HepG2 (cell line): Measurements from ENCODE around the gene MYO7B. TPM values are rescaled to one million over a fixed set of nuclear protein-coding genes. Genes with fewer than 3 reads are reported as not detected.
A peak's percentile ranks its signal among the peaks of the same experiment; 100 is the strongest.

ENCODE experiments used
- ATM ChIP-seq: fragments of 450-650 bp; IDR thresholded peaks from 2 replicates; pipeline ENCODE4 v1.7.1; 2017; ENCODE audit warnings: mild to moderate bottlenecking, borderline replicate concordance
- BORCS8-MEF2B ChIP-seq: sonication (generic); formaldehyde crosslinking; IDR thresholded peaks from 2 replicates; pipeline ENCODE4 v1.8.0; 2022; ENCODE audit warnings: mild to moderate bottlenecking, missing genetic modification reagents
- CENPT ChIP-seq: sonication (generic); formaldehyde crosslinking; IDR thresholded peaks from 2 replicates; pipeline ENCODE4 v1.8.0; 2022; ENCODE audit warnings: low read depth, mild to moderate bottlenecking, moderate library complexity, missing genetic modification reagents
- CREB1 ChIP-seq, 2 experiments: fragments of 450-650 bp in 1 of 2; IDR thresholded peaks; 2 replicates each; pipeline ENCODE4 v1.6.1; 2016 to 2017; ENCODE audit warnings: control low read depth in 1 of 2, mild to moderate bottlenecking in 1 of 2, missing compliant biosample characterization in 1 of 2, missing genetic modification characterization in 1 of 2
- ISX ChIP-seq: sonication (generic); formaldehyde crosslinking; conservative IDR thresholded peaks from 2 replicates; pipeline ENCODE4 v1.5.0; 2020; ENCODE audit warnings: missing genetic modification reagents
- JUNB ChIP-seq: sonication (generic); formaldehyde crosslinking; IDR thresholded peaks from 2 replicates; pipeline ENCODE4 v1.8.0; 2022; ENCODE audit warnings: missing genetic modification reagents, mild to moderate bottlenecking, borderline replicate concordance
- KDM1A ChIP-seq: IDR thresholded peaks from 2 replicates; pipeline ENCODE4 v1.6.1; 2016; ENCODE audit warnings: missing compliant biosample characterization
- MTF2 ChIP-seq: sonication (generic); formaldehyde crosslinking; IDR thresholded peaks from 2 replicates; pipeline ENCODE4 v1.5.0; 2020; ENCODE audit warnings: missing genetic modification reagents, borderline replicate concordance
- NR2F1 ChIP-seq, 2 experiments: fragments of 450-650 bp in 1 of 2; formaldehyde crosslinking in 1 of 2; IDR thresholded peaks; 2 replicates each; pipeline versions ENCODE4 v1.5.0 to v1.6.1; 2016 to 2020; ENCODE audit warnings: mild to moderate bottlenecking in 1 of 2, missing compliant biosample characterization in 1 of 2, missing genetic modification reagents in 1 of 2, moderate library complexity in 1 of 2
- PHF21A ChIP-seq: sonication (generic); formaldehyde crosslinking; IDR thresholded peaks from 2 replicates; pipeline ENCODE4 v1.5.0; 2020; ENCODE audit warnings: mild to moderate bottlenecking, missing genetic modification reagents
- SATB2 ChIP-seq: sonication (generic); formaldehyde crosslinking; IDR thresholded peaks from 2 replicates; pipeline ENCODE4 v1.5.0; 2020; ENCODE audit warnings: missing genetic modification reagents
- STAT5B ChIP-seq: sonication (generic); formaldehyde crosslinking; IDR thresholded peaks from 2 replicates; pipeline ENCODE4 v1.4.0; 2020; ENCODE audit warnings: missing genetic modification reagents
- ZNF263 ChIP-seq: sonication (generic); formaldehyde crosslinking; IDR thresholded peaks from 2 replicates; pipeline ENCODE4 v1.4.0; 2020; ENCODE audit warnings: missing genetic modification reagents
- ZNF430 ChIP-seq: sonication (generic); formaldehyde crosslinking; IDR thresholded peaks from 2 replicates; pipeline ENCODE4 v1.9.0; 2021; ENCODE audit warnings: mild to moderate bottlenecking, missing genetic modification reagents
- ZNF75D ChIP-seq: sonication (generic); formaldehyde crosslinking; IDR thresholded peaks from 2 replicates; pipeline ENCODE4 v1.8.1; 2023; ENCODE audit warnings: missing genetic modification reagents, mild to moderate bottlenecking, borderline replicate concordance
- ZNF781 ChIP-seq: sonication (generic); formaldehyde crosslinking; IDR thresholded peaks from 2 replicates; pipeline ENCODE4 v1.5.1; 2020; ENCODE audit warnings: borderline replicate concordance, mild to moderate bottlenecking, missing genetic modification reagents; ENCODE audit errors: not compliant biosample characterization
- ZUFSP ChIP-seq: sonication (generic); formaldehyde crosslinking; IDR thresholded peaks from 2 replicates; pipeline ENCODE4 v1.9.0; 2021; ENCODE audit warnings: missing genetic modification reagents, mild to moderate bottlenecking, borderline replicate concordance
- polyA plus RNA-seq, 8 experiments: library from polyadenylated mRNA; depleted of rRNA in 3 of 8; stranded (reverse) in 7 of 8; unstranded in 1 of 8; fragments of >200 nt; fragmentation: Illumina TruSeq in 4 of 8; extraction: Trizol in 4 of 8; gene quantifications; 2 replicates each; pipeline versions ENCODE4 v1.2.1 to v1.2.3, GENCODE V29; 2011 to 2016; ENCODE audit warnings: low read depth in 4 of 8, missing spikeins in 1 of 8, mixed read lengths in 1 of 8; ENCODE audit not compliant: insufficient read depth in 1 of 8
- total RNA-seq, 5 experiments: library from RNA; depleted of rRNA; stranded (reverse); fragments of >200 nt; fragmentation: Illumina TruSeq; extraction: Trizol; gene quantifications; 2 replicates each; pipeline ENCODE4 v1.2.3, GENCODE V29; 2016; ENCODE audit warnings: low read depth in 1 of 5
- TF ChIP-seq, protein P1 (sequence below): sonication (generic); formaldehyde crosslinking; IDR thresholded peaks from 2 replicates; pipeline ENCODE4 v1.5.0; 2020; ENCODE audit warnings: mild to moderate bottlenecking, missing genetic modification reagents
- TF ChIP-seq, protein P2 (sequence below): sonication (generic); formaldehyde crosslinking; IDR thresholded peaks from 2 replicates; pipeline ENCODE4 v1.5.1; 2020; ENCODE audit warnings: mild to moderate bottlenecking, missing genetic modification reagents, moderate library complexity
- TF ChIP-seq, protein P3 (sequence below): sonication (generic); formaldehyde crosslinking; IDR thresholded peaks from 2 replicates; pipeline ENCODE4 v1.5.1; 2020; ENCODE audit warnings: mild to moderate bottlenecking, missing genetic modification reagents, borderline replicate concordance

MYO7B gene
- total and polyA plus RNA-seq, 2 of the 13 experiments (the other 11 are each of a cell fraction or from before 2014, with no cell fraction given) = not detected

DNA sequence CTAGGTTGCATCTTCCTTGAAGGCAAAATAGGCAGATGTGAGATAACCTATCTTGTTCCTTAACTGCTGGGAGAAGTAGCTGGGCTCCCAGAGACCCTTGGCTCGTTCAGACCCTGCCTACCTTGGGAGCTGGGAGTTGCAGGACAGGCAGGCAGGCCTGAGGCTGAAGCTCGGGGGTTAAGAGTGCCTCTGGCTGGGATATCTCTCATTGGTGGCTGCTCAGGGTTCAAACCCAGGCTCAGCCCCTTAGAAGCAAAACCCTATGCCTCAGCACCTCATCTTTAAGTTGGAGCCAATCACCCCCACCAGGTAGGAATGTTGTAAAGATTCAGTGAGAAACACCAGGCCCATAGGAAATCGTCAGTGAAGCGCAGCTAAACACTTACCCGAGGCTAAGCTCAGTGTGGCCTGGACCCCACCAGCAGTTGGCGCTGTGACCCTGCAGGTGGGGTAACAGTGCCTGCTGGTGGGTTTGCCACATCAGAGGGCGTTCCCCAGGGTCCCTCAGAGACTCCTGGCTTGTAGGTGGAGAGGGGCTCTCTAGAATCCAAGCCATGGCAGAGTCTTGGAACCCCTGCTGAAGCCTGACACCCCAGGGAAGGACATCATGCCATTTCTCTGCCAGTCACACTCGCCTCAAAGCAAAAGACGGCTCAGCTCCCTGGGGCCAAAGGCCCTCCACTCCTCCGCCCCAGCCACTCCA is 55.9 kb downstream of the MYO7B start (continued):
- TF ChIP-seq SATB2 (CRISPR knock-in tag) (no peak), BORCS8-MEF2B (CRISPR knock-in tag) (peak; percentile 75), NR2F1 (CRISPR knock-in tag; IDR thresholded peaks at IDR 0.05) (no peak), ATM (no peak), PHF21A (CRISPR knock-in tag) (peak; percentile 56; the same call in 1 of the 2 replicates), KDM1A (no peak), ZNF75D (no peak), MTF2 (CRISPR knock-in tag) (peak; percentile 90), ISX (CRISPR knock-in tag) (no peak), ZNF263 (0 out of 2 replicates have a peak, but pooled peaks have one; percentile 14), ZNF430 (CRISPR knock-in tag) (no peak), CENPT (CRISPR knock-in tag) (no peak), STAT5B (no peak), ZUFSP (CRISPR knock-in tag) (no peak), CREB1 (IDR thresholded peaks at IDR 0.05) (no peak), CREB1 (CRISPR knock-in tag; IDR thresholded peaks at IDR 0.05) (no peak), JUNB (CRISPR knock-in tag) (no peak), ZNF781 (CRISPR knock-in tag) (no peak)
- TF ChIP-seq, protein P1, sequence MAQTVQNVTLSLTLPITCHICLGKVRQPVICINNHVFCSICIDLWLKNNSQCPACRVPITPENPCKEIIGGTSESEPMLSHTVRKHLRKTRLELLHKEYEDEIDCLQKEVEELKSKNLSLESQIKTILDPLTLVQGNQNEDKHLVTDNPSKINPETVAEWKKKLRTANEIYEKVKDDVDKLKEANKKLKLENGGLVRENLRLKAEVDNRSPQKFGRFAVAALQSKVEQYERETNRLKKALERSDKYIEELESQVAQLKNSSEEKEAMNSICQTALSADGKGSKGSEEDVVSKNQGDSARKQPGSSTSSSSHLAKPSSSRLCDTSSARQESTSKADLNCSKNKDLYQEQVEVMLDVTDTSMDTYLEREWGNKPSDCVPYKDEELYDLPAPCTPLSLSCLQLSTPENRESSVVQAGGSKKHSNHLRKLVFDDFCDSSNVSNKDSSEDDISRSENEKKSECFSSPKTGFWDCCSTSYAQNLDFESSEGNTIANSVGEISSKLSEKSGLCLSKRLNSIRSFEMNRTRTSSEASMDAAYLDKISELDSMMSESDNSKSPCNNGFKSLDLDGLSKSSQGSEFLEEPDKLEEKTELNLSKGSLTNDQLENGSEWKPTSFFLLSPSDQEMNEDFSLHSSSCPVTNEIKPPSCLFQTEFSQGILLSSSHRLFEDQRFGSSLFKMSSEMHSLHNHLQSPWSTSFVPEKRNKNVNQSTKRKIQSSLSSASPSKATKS (CRISPR knock-in tag) = no peak
- TF ChIP-seq, protein P2, sequence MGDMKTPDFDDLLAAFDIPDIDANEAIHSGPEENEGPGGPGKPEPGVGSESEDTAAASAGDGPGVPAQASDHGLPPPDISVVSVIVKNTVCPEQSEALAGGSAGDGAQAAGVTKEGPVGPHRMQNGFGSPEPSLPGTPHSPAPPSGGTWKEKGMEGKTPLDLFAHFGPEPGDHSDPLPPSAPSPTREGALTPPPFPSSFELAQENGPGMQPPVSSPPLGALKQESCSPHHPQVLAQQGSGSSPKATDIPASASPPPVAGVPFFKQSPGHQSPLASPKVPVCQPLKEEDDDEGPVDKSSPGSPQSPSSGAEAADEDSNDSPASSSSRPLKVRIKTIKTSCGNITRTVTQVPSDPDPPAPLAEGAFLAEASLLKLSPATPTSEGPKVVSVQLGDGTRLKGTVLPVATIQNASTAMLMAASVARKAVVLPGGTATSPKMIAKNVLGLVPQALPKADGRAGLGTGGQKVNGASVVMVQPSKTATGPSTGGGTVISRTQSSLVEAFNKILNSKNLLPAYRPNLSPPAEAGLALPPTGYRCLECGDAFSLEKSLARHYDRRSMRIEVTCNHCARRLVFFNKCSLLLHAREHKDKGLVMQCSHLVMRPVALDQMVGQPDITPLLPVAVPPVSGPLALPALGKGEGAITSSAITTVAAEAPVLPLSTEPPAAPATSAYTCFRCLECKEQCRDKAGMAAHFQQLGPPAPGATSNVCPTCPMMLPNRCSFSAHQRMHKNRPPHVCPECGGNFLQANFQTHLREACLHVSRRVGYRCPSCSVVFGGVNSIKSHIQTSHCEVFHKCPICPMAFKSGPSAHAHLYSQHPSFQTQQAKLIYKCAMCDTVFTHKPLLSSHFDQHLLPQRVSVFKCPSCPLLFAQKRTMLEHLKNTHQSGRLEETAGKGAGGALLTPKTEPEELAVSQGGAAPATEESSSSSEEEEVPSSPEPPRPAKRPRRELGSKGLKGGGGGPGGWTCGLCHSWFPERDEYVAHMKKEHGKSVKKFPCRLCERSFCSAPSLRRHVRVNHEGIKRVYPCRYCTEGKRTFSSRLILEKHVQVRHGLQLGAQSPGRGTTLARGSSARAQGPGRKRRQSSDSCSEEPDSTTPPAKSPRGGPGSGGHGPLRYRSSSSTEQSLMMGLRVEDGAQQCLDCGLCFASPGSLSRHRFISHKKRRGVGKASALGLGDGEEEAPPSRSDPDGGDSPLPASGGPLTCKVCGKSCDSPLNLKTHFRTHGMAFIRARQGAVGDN (CRISPR knock-in tag) = peak; percentile 64
- TF ChIP-seq, protein P3, sequence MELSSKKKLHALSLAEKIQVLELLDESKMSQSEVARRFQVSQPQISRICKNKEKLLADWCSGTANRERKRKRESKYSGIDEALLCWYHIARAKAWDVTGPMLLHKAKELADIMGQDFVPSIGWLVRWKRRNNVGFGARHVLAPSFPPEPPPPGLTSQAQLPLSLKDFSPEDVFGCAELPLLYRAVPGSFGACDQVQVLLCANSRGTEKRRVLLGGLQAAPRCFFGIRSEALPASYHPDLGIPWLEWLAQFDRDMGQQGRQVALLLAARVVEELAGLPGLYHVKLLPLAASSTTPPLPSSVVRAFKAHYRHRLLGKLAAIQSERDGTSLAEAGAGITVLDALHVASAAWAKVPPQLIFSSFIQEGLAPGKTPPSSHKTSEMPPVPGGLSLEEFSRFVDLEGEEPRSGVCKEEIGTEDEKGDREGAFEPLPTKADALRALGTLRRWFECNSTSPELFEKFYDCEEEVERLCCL (CRISPR knock-in tag) = no peak
